Prostate gland (tissue), 2 donors: ENCODE measurements around the gene ABCA13.

Experiments used
- POLR2A ChIP-seq: fragments of 450-650 bp; IDR thresholded peaks from one replicate; pipeline ENCODE4 v1.6.1; 2016; ENCODE audit warnings: antibody characterized with exemption, mild to moderate bottlenecking
- TF ChIP-seq, protein P1 (sequence below), 4 experiments: fragments of 200-600 bp in 2 of 4; fragments of 450-650 bp in 2 of 4; sonication (generic) in 2 of 4; IDR thresholded peaks; 1 replicate in 3 of 4; 2 replicates in 1 of 4; pipeline ENCODE4 v1.5.1; 2016 to 2019; ENCODE audit warnings: antibody characterized with exemption in 4 of 4, mild to moderate bottlenecking in 2 of 4, moderate library complexity in 2 of 4

DNA sequence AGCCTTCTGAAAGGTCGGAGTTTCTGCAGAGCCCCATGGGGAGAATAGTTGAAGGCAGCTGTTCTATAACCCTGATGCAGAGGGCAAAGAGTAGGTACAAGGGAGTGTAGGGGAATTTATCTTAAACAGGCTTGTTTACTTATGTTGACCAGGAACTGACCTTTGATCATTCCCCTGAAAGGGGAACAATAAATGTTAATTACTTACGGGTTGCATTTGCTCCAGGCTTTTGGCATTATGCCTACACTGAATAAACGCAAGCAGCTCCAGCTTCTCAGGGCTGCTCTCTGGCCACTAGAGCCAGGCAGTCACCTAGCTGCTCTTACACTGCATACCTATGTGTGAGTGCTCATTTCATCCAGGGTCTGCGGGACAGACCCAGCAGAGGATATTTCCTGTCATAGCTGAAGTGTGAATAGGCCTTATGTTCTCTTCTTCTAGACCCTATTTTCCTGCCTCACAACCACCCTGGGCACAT is 26.9 kb upstream of the ABCA13 start:
- TF ChIP-seq, protein P1, sequence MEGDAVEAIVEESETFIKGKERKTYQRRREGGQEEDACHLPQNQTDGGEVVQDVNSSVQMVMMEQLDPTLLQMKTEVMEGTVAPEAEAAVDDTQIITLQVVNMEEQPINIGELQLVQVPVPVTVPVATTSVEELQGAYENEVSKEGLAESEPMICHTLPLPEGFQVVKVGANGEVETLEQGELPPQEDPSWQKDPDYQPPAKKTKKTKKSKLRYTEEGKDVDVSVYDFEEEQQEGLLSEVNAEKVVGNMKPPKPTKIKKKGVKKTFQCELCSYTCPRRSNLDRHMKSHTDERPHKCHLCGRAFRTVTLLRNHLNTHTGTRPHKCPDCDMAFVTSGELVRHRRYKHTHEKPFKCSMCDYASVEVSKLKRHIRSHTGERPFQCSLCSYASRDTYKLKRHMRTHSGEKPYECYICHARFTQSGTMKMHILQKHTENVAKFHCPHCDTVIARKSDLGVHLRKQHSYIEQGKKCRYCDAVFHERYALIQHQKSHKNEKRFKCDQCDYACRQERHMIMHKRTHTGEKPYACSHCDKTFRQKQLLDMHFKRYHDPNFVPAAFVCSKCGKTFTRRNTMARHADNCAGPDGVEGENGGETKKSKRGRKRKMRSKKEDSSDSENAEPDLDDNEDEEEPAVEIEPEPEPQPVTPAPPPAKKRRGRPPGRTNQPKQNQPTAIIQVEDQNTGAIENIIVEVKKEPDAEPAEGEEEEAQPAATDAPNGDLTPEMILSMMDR (IDR thresholded peaks at IDR 0.05) = no peak
- no peak for TF ChIP-seq POLR2A
